DND-41 (cell line): ENCODE data around the gene BCAP29.

Experiments
- ATAC-seq: fragments of 200-7000 bp; cut with Tn5 transposase; 3 replicates; pipeline ENCODE4 v1.9.1; 2021; ENCODE audit warnings: low read depth; ENCODE audit not compliant: insufficient read depth
- DNase-seq: peaks from one replicate; pipeline ENCODE4 v3.0.0-alpha.2; 2020
- H2AFZ ChIP-seq: 2 replicates; pipeline ENCODE4 v1.6.0; 2012; ENCODE audit warnings: low read depth, low read length
- H3K27ac ChIP-seq: 2 replicates; pipeline ENCODE4 v1.5.1; 2012; ENCODE audit warnings: low read length, inconsistent platforms
- H3K27me3 ChIP-seq: fragments of 200-600 bp; sonication (generic); 2 replicates; pipeline ENCODE4 v1.6.0; 2012; ENCODE audit warnings: low read length, mild to moderate bottlenecking, inconsistent platforms; ENCODE audit not compliant: insufficient read depth, poor library complexity
- H3K36me3 ChIP-seq: 2 replicates; pipeline ENCODE4 v1.5.1; 2012; ENCODE audit warnings: low read length, inconsistent platforms; ENCODE audit not compliant: insufficient read depth
- H3K4me1 ChIP-seq: 2 replicates; pipeline ENCODE4 v1.5.1; 2012; ENCODE audit warnings: mild to moderate bottlenecking, low read length; ENCODE audit not compliant: insufficient read depth
- H3K4me2 ChIP-seq: 2 replicates; pipeline ENCODE4 v1.6.0; 2012; ENCODE audit warnings: mild to moderate bottlenecking, moderate library complexity, low read length, inconsistent platforms; ENCODE audit not compliant: insufficient read depth
- H3K4me3 ChIP-seq, 2 experiments: fragments of 200-600 bp in 1 of 2; shearing (Covaris generic) in 1 of 2; 2 replicates each; pipeline ENCODE4 v1.5.1; 2012 to 2016; ENCODE audit warnings: inconsistent platforms in 2 of 2, low read length in 2 of 2, mild to moderate bottlenecking in 2 of 2, low read depth in 1 of 2, moderate library complexity in 1 of 2
- H3K79me2 ChIP-seq: 2 replicates; pipeline ENCODE4 v1.6.0; 2012; ENCODE audit warnings: low read length, inconsistent platforms; ENCODE audit not compliant: insufficient read depth
- H3K9ac ChIP-seq: 2 replicates; pipeline ENCODE4 v1.6.0; 2012; ENCODE audit warnings: low read depth, mild to moderate bottlenecking, inconsistent platforms, low read length, moderate library complexity
- H3K9me3 ChIP-seq: 2 replicates; pipeline ENCODE4 v1.5.1; 2012; ENCODE audit warnings: low read length, moderate library complexity, mild to moderate bottlenecking, inconsistent platforms; ENCODE audit not compliant: insufficient read depth, severe bottlenecking
- H4K20me1 ChIP-seq: 2 replicates; pipeline ENCODE4 v1.6.0; 2012; ENCODE audit warnings: low read length; ENCODE audit not compliant: insufficient read depth
- CTCF ChIP-seq: IDR thresholded peaks from 2 replicates; pipeline ENCODE4 v1.5.1; 2012; ENCODE audit warnings: borderline replicate concordance, low read length, moderate library complexity, mild to moderate bottlenecking; ENCODE audit not compliant: poor library complexity, severe bottlenecking; ENCODE audit errors: extremely low read depth
- EZH2 ChIP-seq: IDR thresholded peaks from 3 replicates; pipeline ENCODE4 v1.6.1; 2012; ENCODE audit warnings: borderline replicate concordance, low read depth, mild to moderate bottlenecking, moderate library complexity, low read length, inconsistent platforms; ENCODE audit not compliant: severe bottlenecking

The BCAP29 gene

GRCh38 chr7:107570298-107570697 is 9.7 kb upstream of the BCAP29 start:
- H3K9me3 ChIP-seq, result no peaks in the 10 kb centered on the region
- peaks cover 1% of the 10 kb centered on the region for H3K79me2 ChIP-seq
- no peak for ATAC-seq
- no peak overlapping the region for H3K4me2 ChIP-seq
- H3K27ac ChIP-seq, result no peak overlapping the region
- H3K4me1 ChIP-seq, result peaks cover 5% of the 10 kb centered on the region
- no peaks in the 10 kb centered on the region for H4K20me1 ChIP-seq
- no peak overlapping the region for H3K9ac ChIP-seq
- no peak overlapping the region for H3K4me3 ChIP-seq
- H3K27me3 ChIP-seq, result no peaks in the 10 kb centered on the region
- no peak for TF ChIP-seq CTCF
- no peak for TF ChIP-seq EZH2
- DNase-seq, result no peak
- H2AFZ ChIP-seq, result no peak overlapping the region
- H3K36me3 ChIP-seq, result peaks cover 47% of the 10 kb centered on the region

- H2AFZ ChIP-seq, result no peak overlapping the region
- no peaks in the 10 kb centered on the region for H3K27me3 ChIP-seq
- no peak overlapping the region for H3K27ac ChIP-seq
- no peak for TF ChIP-seq CTCF
- TF ChIP-seq EZH2, result no peak
- H3K4me2 ChIP-seq, result no peak overlapping the region
- no peak overlapping the region for H3K4me3 ChIP-seq
- H3K79me2 ChIP-seq, result no peaks in the 10 kb centered on the region
- ATAC-seq, result no peak
- no peak overlapping the region for H3K9ac ChIP-seq
- H3K9me3 ChIP-seq, result no peaks in the 10 kb centered on the region
- no peak for DNase-seq
- H4K20me1 ChIP-seq, result no peaks in the 10 kb centered on the region
- H3K4me1 ChIP-seq, result no peaks in the 10 kb centered on the region
- peaks cover 47% of the 10 kb centered on the region for H3K36me3 ChIP-seq
These were observed 6.5 kb upstream of the BCAP29 start for GRCh38 chr7:107573537-107573936.

GRCh38 chr7:107579554-107579884 is 527 bp upstream of the BCAP29 start:
- H3K9me3 ChIP-seq, result no peaks in the 10 kb centered on the region
- ATAC-seq (peak; percentile 22), DNase-seq (no peak)
- no peaks in the 10 kb centered on the region for H4K20me1 ChIP-seq
- H3K27ac ChIP-seq, result peak overlapping the region; percentile 76
- peak overlapping the region; percentile 92 for H3K9ac ChIP-seq
- peaks cover 36% of the 10 kb centered on the region for H3K4me1 ChIP-seq
- peak overlapping the region; percentile 97 for H2AFZ ChIP-seq
- H3K27me3 ChIP-seq, result no peaks in the 10 kb centered on the region
- peaks cover 31% of the 10 kb centered on the region for H3K79me2 ChIP-seq
- TF ChIP-seq CTCF (no peak), EZH2 (no peak)
- peaks cover 21% of the 10 kb centered on the region for H3K36me3 ChIP-seq
- peak overlapping the region; percentile 85 to 91 for H3K4me3 ChIP-seq
- peak overlapping the region; percentile 80 for H3K4me2 ChIP-seq
